Measurements from ENCODE around the gene OR2Z1. TPM values are rescaled to one million over a fixed set of nuclear protein-coding genes. Genes with fewer than 3 reads are reported as not detected.

Gene OR2Z1, protein sequence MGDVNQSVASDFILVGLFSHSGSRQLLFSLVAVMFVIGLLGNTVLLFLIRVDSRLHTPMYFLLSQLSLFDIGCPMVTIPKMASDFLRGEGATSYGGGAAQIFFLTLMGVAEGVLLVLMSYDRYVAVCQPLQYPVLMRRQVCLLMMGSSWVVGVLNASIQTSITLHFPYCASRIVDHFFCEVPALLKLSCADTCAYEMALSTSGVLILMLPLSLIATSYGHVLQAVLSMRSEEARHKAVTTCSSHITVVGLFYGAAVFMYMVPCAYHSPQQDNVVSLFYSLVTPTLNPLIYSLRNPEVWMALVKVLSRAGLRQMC
- total RNA-seq: not detected in 2 replicates

DNA sequence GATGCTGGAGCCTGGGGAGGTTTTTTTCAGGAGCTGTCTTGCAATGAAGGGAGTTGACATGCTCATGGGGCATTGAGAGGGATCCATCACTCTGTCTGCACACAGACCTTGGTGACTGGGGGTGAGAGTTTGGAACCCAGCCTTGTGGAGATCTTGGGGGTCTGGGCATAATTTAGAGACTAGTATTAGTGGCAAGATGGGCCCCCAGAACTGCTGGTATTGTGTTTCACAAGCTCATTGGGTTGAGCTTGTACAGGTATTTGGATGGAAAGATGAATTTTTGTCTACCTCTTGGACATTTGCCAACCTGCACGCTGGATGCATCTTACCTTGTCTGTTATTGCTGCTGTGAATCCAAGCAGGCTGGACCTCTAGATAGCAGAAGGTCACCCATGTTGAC, at the start of gene OR2Z1:
Gene OR2Z1, plus strand, starts transcription at position 301 of the 400 bp plus-strand sequence. CDS start 9,395 bp downstream, outside the sequence.

DNA sequence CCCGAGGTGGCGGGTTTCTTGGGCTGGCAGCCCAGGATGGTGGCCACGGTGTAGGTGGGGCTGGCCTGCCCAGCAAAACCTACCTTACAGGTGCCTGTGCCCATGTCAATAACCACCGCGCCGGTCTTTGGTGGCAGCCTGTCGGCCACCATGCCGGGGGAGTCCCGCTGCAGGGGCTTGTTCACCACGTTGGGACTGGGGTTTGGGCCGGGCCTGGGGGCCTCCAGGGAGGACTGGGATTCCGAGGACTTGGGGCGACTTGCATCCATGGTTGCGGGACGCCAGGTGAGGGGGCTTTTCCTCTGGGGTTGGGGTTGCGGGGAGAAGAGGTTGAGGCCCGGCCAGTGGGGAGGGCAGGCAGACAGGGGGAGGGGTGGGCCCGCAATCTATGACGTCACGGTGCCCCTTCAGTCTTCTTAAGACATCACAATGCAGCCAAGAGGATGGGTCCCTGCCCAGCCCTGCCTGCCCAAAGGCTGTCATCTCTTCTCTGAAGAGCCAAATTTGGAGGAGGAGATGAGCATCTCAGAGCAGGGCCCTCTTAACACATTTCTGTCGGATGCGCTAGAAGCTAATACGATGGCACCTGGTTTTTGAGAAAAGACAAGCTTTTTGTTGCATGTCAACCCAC, 22.9 kb upstream of the OR2Z1 start, which contains the start of gene ACTL9:
Gene ACTL9, minus strand, starts transcription at position 363 of the 631 bp plus-strand sequence. Its CDS starts 94 bp downstream, at position 269.

Other genes with a start within 250 kb of the OR2Z1 start
- gene PRAM1, start 219.0 kb upstream of the OR2Z1 start, total RNA-seq: not detected in 2 replicates
- 4.0 and 5.2 TPM in 2 replicates for gene ZNF414, start 207.5 kb upstream of the OR2Z1 start, total RNA-seq
- gene MYO1F, start 144.2 kb upstream of the OR2Z1 start, total RNA-seq: 0.12 and 0.22 TPM in 2 replicates
- 5.2 and 14.6 TPM in 2 replicates for gene ADAMTS10, start 110.9 kb upstream of the OR2Z1 start, total RNA-seq
- gene NFILZ, start 91.0 kb upstream of the OR2Z1 start, total RNA-seq: not detected in 2 replicates
- gene ACTL9, start 22.8 kb upstream of the OR2Z1 start, total RNA-seq: not detected in 2 replicates
- gene ZNF558, start 110.7 kb downstream of the OR2Z1 start, total RNA-seq: 23.0 and 41.4 TPM in 2 replicates
- not detected in 2 replicates for gene MBD3L1, start 110.7 kb downstream of the OR2Z1 start, total RNA-seq